DOHH2 (cell line): ENCODE measurements around the gene AUTS2.

Source experiments
- H3F3A ChIP-seq: fragments of 200-600 bp; sonication (generic), shearing (Covaris generic); 2 replicates; pipeline ENCODE4 v1.6.0; 2016; ENCODE audit warnings: antibody characterized with exemption, mild to moderate bottlenecking; ENCODE audit not compliant: control insufficient read depth, insufficient read depth
- H3K27ac ChIP-seq: fragments of 200-600 bp; sonication (generic); 2 replicates; pipeline ENCODE4 v1.5.1; 2014; ENCODE audit warnings: low read depth, mild to moderate bottlenecking, low read length, moderate library complexity
- H3K27me3 ChIP-seq: fragments of 200-600 bp; sonication (generic); 2 replicates; pipeline ENCODE4 v1.6.1; 2014; ENCODE audit warnings: mild to moderate bottlenecking, low read length, mixed read lengths; ENCODE audit not compliant: control insufficient read depth
- H3K36me3 ChIP-seq: fragments of 200-600 bp; sonication (generic); 2 replicates; pipeline ENCODE4 v1.6.1; 2014; ENCODE audit warnings: mild to moderate bottlenecking, low read length, moderate library complexity, mixed read lengths; ENCODE audit not compliant: control insufficient read depth
- H3K4me1 ChIP-seq: fragments of 200-600 bp; sonication (generic); 2 replicates; pipeline ENCODE4 v1.6.1; 2014; ENCODE audit warnings: mild to moderate bottlenecking, low read length, mixed read lengths; ENCODE audit not compliant: control insufficient read depth
- H3K4me2 ChIP-seq: fragments of 200-600 bp; sonication (generic); 2 replicates; pipeline ENCODE4 v1.6.0; 2014; ENCODE audit warnings: mild to moderate bottlenecking, low read length, moderate library complexity
- H3K4me3 ChIP-seq: fragments of 200-600 bp; sonication (generic); 2 replicates; pipeline ENCODE4 v1.5.1; 2014; ENCODE audit warnings: mild to moderate bottlenecking, low read length, mixed read lengths
- H3K79me2 ChIP-seq: fragments of 200-600 bp; sonication (generic); 2 replicates; pipeline ENCODE4 v1.6.1; 2014; ENCODE audit warnings: mild to moderate bottlenecking, low read length, mixed read lengths; ENCODE audit not compliant: control insufficient read depth
- H3K9me2 ChIP-seq: fragments of 200-600 bp; sonication (generic); replicated peaks from 2 replicates; pipeline ENCODE4 v1.6.1; 2014; ENCODE audit warnings: mild to moderate bottlenecking, low read length, mixed read lengths; ENCODE audit not compliant: control insufficient read depth
- H3K9me3 ChIP-seq: fragments of 200-600 bp; sonication (generic); 2 replicates; pipeline ENCODE4 v1.6.1; 2014; ENCODE audit warnings: antibody characterized with exemption, low read length, mixed read lengths; ENCODE audit not compliant: control insufficient read depth, insufficient read depth
- H4K20me1 ChIP-seq: fragments of 200-600 bp; sonication (generic); 2 replicates; pipeline ENCODE4 v1.6.0; 2014; ENCODE audit warnings: low read depth, mild to moderate bottlenecking, antibody characterized with exemption, low read length, moderate library complexity; ENCODE audit not compliant: control insufficient read depth, insufficient read depth
- CTCF ChIP-seq: fragments of 200-600 bp; sonication (generic); IDR thresholded peaks from one replicate; pipeline ENCODE4 v1.5.1; 2014; ENCODE audit warnings: antibody characterized with exemption, mild to moderate bottlenecking, low read depth, low read length; ENCODE audit not compliant: poor library complexity, severe bottlenecking
- EZH2phosphoT487 ChIP-seq: fragments of 200-600 bp; sonication (generic); IDR thresholded peaks from 2 replicates; pipeline ENCODE4 v1.6.1; 2017; ENCODE audit warnings: borderline replicate concordance, mild to moderate bottlenecking, antibody characterized with exemption, low read length, moderate library complexity, mixed read lengths

AUTS2 gene

GRCh38 chr7:69678494-69679187 lies 80.4 kb downstream of the AUTS2 start:
- H3K36me3 ChIP-seq = no peaks in the 10 kb centered on the region
- no peak overlapping the region for H3K4me2 ChIP-seq
- no peaks in the 10 kb centered on the region for H3K27me3 ChIP-seq
- H3K79me2 ChIP-seq = peaks cover 97% of the 10 kb centered on the region
- TF ChIP-seq EZH2phosphoT487 = no peak
- TF ChIP-seq CTCF = no peak
- H3K9me2 ChIP-seq = no peaks in the 10 kb centered on the region
- H3K27ac ChIP-seq = no peak overlapping the region
- H3K4me3 ChIP-seq = no peak overlapping the region
- H3K9me3 ChIP-seq = no peaks in the 10 kb centered on the region
- H3K4me1 ChIP-seq = peaks cover 47% of the 10 kb centered on the region
- H4K20me1 ChIP-seq = peaks cover 17% of the 10 kb centered on the region
- H3F3A ChIP-seq = peaks cover 3% of the 10 kb centered on the region

GRCh38 chr7:69681181-69681580 lies 82.9 kb downstream of the AUTS2 start:
- H3K79me2 ChIP-seq = peaks cover 100% of the 10 kb centered on the region
- H3K4me3 ChIP-seq = no peak overlapping the region
- no peaks in the 10 kb centered on the region for H3K27me3 ChIP-seq
- no peak overlapping the region for H3K4me2 ChIP-seq
- H3F3A ChIP-seq = peaks cover 3% of the 10 kb centered on the region; the same call in 1 of the 2 replicates
- no peaks in the 10 kb centered on the region for H3K9me3 ChIP-seq
- H3K4me1 ChIP-seq = peaks cover 66% of the 10 kb centered on the region
- H3K36me3 ChIP-seq = no peaks in the 10 kb centered on the region
- H3K27ac ChIP-seq = no peak overlapping the region
- TF ChIP-seq CTCF (no peak), EZH2phosphoT487 (no peak)
- no peaks in the 10 kb centered on the region for H3K9me2 ChIP-seq
- peaks cover 16% of the 10 kb centered on the region for H4K20me1 ChIP-seq

- peaks cover 67% of the 10 kb centered on the region for H3K4me1 ChIP-seq
- peaks cover 100% of the 10 kb centered on the region for H3K79me2 ChIP-seq
- no peak for TF ChIP-seq EZH2phosphoT487
- no peak for TF ChIP-seq CTCF
- no peaks in the 10 kb centered on the region for H3K9me2 ChIP-seq
- no peaks in the 10 kb centered on the region for H3K9me3 ChIP-seq
- H3K27ac ChIP-seq = no peak overlapping the region
- no peaks in the 10 kb centered on the region for H3K36me3 ChIP-seq
- H3K4me2 ChIP-seq = no peak overlapping the region
- H3K27me3 ChIP-seq = no peaks in the 10 kb centered on the region
- H3K4me3 ChIP-seq = no peak overlapping the region
- peaks cover 7% of the 10 kb centered on the region; the same call in 1 of the 2 replicates for H4K20me1 ChIP-seq
- H3F3A ChIP-seq = peaks cover 13% of the 10 kb centered on the region
These were observed 84.2 kb downstream of the AUTS2 start for GRCh38 chr7:69682518-69682917.
